ENCODE measurements around the gene PKHD1. TPM values are rescaled to one million over a fixed set of nuclear protein-coding genes. Genes with fewer than 3 reads are reported as not detected.

Gene PKHD1
- total RNA-seq, 1 donor from 2014 or later: under 0.01 TPM

DNA sequence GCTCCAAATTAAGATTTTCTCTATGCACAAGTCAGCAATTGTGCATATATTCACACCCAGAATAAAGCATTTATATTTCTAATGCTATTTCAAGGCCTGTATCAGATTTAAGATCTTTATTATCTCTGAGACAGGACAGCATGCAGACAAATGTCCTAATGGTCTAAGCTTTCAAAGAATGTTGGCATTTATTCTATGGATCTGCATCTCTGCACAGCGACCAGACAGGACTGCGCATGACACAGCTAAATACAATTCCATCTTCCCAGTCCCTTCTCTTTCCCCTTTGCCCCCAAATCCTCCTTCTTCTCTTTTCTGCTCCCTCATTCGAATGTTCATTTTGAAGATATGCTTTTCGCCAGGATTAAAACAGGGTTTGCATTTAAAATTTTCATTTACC lies 478.5 kb downstream of the PKHD1 start:
- no peak for DNase-seq

DNA sequence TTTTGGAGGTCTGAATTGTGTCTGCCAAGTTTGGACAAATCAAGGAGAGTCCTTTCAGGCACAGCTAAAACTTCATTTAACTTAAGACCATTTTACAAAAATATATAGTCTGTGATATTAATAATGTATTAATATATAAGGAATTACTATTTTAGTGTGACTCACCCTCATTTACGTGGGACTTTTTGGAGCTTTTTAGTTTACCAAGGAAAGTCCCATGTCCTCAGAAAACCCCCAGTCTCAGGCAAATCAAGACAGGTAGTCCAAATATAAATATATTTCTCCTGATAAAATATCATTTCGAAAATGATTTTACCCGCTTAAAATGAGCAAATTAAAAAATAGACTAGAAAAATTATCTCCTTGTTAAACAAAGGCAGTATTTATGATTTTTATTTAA lies 479.0 kb downstream of the PKHD1 start:
- DNase-seq: no peak

DNA sequence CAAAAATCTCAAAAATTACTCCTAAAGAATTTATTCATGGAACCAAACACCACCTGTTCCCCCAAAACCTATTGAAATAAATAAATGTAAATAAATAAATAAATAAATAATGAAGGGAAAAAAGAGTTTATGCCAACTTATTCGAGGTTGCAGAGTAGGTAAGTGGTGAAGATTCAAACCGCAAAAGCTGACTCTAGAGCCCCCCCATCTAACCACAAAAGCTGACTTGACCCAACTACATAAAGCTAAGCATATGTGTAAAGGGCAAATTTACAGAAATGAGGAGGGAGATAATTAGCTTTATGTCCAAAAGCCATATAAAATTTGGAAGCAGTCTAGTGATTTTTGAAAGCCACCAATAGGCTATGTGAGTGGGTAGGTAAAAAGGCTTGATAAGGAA lies 486.9 kb downstream of the PKHD1 start:
- no peak for DNase-seq

DNA sequence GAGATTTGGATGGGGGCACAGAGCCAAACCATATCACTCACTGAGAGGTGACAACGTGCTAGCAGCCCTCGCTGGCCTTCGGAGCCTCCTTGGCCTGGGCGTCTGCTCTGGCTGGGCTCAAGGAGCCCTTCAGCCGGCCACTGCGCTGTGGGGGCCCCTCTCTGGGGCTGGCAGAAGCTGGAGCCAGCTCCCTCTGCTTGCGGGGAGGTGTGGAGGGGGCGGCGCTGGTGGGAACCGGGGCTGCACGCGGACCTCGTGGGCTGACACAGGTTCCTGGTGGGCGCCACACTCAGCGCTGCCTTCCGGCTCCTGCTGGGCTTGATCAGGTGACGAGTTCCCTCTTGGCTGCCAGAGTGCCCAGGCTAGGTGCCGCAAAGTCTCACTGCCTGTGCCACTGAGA lies 489.2 kb downstream of the PKHD1 start:
- DNase-seq: no peak

DNA sequence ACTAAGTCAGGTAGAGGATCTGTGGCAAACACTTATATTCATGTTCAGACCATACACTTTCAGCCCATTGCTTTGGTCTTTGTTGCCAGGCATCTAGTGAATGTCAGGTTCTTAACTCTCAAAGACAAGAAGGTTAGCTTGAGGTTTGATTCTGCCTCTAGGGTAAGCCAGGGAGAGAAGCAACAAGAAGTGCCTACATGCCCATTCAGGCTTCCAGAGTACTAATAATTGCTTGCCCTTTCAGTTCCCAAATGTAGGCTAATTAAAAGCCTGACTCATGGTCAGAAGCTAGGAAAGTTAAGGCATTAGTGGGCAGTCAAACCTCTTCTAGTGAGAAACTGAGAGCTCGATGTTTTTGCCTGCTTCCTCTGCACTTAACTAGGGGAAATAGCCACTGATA lies 492.4 kb downstream of the PKHD1 start:
- no peak for DNase-seq

DNA sequence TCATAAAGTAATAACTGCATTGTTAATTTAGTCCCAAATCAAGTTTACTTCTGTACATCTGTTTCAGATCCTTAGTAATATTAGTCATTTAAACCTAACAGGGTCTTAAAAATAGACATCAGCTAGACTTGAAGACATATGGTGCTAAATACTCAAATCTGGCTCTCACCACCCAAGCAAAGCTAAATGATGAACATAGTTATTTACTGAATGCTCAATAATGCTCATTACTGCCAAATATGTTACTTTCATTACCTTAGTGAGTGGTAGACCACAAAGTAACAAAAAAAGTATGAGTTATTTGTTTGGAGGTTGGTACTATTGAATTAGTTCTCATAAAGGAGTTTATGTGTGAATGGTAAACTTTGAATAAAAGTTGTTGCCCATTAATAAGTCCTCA lies 502.1 kb downstream of the PKHD1 start:
- no peak for DNase-seq

DNA sequence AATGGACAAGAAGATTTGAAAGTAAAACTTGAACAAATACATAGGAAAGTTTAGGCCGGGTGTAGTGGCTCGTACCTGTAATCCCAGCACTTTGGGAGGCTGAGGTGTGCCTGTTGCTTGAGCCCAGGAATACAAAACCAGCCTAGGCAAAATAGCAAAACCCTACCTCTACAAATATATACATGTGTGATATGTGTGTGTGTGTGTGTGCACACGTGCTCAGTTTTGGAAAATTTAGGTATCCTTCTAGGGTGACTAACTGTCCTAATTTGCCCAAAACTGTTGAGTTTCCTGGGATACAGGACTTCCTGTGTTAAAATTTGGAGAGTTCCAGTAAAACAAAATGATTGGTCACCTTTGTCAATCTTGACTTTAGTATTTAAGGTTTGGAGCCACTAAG lies 503.2 kb downstream of the PKHD1 start:
- no peak for DNase-seq

DNA sequence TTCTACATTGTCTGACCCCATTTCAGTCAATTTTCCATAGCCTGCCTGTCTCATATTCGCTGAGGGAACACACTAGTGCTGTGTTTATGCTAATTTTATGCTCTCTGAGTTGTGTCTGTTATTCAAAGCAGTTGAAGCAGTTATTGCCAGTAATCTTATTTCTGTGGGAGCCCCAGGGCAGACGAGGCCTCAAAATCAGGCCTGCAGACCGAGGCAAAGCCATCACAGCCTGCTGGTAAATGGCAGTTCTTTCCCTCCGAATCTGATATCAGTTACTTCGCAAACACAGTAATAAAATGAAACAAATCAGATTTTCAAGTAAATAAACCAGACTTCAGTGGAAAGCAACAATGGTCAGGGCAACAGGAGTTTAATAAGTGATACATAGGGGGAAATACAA lies 508.4 kb downstream of the PKHD1 start:
- DNase-seq: no peak

DNA sequence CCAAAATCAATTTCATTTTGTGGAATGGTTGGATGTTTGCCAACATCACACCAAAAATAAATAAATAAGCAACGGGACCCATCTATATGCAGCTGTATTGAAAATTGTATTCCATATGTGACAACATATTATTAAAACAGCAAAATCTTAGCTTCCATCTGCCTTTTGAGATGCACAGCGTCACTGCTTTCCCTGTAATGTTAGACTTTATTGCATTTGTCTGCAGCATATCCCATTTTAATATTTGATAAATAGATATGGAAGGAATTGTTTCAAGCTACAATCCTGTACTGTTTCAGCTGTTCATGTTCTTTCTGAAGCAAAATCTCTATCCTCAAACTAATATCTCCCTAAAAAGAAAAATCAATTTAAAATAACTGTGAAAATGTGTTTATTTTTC lies 509.1 kb downstream of the PKHD1 start:
- DNase-seq: no peak

DNA sequence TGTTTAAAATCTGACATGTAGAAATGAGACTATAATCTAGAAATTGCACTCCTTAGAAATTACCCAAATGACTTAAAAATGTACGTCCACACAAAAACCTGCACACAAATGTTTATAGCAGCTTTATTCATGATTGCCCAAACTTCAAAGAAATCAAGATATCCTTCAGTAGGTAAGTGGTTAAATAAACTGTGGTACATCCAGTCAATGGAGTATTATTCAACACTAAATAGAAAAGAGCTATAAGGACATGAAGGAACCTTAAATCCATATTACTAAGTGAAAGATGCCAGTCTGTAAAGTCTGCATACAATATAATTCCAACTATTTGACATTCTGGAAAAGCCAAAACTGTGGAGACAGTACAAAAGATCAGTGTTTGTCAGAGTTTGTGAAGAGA lies 513.4 kb downstream of the PKHD1 start:
- DNase-seq: no peak

DNA sequence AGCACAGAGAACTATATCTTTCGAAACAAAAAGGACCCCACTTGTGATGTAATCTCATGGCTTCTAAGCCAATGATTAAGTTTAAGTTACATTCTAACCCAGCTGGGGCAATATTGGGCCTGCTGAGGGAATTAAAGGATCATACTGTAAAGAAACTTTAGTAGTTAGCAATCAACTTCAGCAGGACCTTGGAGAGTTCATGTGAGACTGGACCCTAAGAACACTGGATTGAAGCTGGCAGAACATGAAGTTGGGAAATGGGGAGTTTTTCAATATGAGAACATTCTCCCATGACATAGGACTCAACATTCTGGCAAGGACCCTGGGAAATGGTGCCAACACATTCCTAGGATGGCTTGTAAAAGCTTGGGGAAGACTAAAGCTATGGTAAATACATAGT lies 516.2 kb downstream of the PKHD1 start:
- DNase-seq: no peak

DNA sequence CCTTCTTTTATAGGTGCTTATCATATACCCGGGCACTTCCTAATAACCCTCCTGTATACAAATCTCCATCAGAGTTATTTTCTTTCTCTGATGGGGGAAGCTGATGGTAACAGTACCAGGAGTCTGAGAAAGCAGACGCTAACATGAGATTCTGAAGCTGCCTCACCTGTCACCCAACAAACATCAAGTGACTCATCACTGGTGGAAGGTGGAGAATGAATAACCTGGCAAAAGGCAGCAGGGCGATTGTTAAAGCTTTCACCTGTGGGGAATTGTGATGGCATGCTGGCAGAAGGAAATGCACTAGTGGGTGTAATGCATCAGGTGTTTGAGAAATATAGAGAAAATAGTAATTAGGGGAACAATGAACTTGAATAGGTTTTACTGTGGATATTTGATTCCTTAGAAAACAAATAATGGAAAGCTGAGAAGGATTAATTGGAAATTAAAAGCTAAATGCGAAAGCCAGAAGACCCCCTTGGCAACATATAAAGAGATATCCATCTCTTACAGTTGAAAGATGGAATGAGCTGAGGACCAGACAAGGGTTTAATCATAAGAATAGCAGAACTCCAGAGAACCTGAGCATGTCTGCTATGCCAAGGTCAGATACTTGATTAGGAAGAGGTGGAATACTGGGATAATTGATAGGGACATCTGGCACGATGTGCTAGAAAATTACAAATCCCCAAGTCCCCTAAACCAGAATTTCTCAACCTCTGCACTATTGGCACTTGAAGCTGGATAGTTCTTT lies 517.1 kb downstream of the PKHD1 start:
- DNase-seq: no peak

DNA sequence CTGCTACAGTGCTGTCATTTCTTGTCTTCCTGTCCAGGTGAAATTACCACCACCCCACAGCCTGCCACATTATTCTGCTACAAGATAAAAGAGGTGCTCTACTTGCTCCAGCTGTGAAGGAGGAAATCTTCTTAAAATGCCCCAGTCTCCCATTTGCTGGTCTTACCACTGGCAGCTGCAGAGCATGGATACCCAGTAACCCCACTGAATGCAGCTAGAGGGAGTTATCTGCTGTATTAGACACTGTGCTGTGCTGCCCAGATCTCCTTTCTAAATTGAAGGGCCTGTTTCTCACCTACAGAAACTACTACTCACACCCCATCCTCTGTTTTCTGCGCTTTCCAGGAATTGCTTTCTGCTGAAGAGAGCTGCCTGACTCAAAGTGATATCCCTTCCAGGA lies 517.8 kb downstream of the PKHD1 start:
- DNase-seq: no peak

DNA sequence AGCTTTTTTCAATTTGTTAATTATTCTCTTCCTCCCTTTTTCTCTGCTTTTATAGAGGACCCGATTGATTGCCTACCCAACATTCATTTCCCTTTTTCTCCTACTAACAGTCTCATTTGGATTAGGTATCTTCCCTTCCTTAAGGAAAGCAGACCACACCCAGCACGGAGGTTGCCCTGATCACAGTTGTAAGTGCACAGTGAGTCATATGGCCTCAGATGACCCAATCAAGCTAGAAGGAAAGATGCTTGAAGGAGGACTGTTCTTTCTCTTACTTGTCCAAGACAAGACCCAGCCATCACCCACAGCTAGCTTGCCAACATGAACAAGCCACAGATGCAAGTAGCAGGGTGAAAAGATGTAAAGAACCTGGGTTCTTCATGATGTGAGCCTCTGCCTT lies 518.6 kb downstream of the PKHD1 start:
- DNase-seq: no peak

DNA sequence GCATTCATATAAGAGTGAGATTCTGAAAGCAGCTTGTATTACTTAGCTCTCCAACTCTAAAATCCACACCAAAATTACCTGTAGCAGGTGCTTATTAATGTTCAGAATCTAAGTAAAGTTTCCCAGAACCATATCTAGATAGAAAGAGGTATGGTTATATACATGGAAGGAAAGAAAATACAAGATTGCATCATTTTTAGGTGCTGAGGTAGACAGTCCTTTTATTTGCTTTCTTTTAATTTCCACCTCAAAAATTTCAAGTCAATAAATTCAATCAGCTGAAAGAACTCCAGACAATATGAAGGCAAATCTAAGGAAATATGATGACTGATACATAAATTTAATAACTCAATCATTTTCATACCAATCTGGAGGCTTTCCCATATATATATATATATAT lies 521.9 kb downstream of the PKHD1 start:
- DNase-seq: no peak

Small RNA genes within 50 kb of the gene (small RNA-seq; reads per million reads assigned to genes)
- not detected for gene RN7SL580P

Other genes starting within 250 kb of the PKHD1 start
- gene IL17A, start 98.8 kb upstream of the PKHD1 start, total RNA-seq: not detected
- gene IL17F, start 156.9 kb upstream of the PKHD1 start, total RNA-seq: not detected
- gene MCM3, start 197.1 kb upstream of the PKHD1 start, total RNA-seq: 15.0 TPM